NCI-H1048 (cell line): ENCODE measurements around the gene MRC2.

Experiments
- DNase-seq: peaks from one replicate; lab custom pipeline; 2025; lab: John Stamatoyannopoulos, UW

Gene MRC2

GRCh38 chr17:62661337-62661736 lies 33.9 kb downstream of the MRC2 start:
- no peak for DNase-seq

DNA sequence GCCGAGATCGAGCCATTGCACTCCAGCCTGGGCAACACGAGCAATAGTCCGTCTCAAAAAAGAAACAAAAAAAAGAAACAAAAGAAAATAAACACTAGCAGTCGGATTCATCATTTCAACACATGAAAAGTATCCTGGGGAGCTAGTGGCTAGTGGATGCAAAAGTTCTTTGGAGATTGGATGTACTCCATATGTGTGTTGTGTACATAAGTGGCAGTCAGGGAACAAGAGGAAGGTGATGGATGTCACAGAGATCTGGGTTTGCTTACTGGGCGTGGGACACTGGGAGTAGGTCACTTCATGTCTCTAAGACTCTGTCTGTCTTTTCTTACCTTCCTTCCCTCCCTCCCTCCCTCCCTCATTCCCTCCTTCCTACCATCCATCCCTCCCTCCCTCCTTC lies 35.4 kb downstream of the MRC2 start:
- no peak for DNase-seq

DNA sequence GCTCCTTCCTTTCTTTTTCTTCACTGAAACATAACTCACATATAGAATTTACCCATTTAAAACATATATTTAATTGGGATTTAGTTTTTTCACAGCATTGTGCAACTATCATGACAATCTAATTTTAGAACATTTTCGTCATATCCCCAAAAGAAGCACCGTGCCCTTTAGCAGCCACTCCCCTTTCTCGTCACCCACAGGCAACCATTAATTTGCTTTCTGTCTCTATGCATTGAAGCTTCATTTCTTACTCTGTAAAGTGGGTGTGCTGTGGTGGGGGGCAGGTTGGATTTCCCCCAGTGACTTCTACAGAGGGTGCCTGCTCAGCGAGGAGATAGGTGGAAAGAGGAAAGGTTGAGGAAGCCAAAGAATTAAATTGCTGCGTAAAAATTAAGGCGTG lies 35.8 kb downstream of the MRC2 start:
- DNase-seq = no peak

- no peak for DNase-seq
Observed at GRCh38 chr17:62664336-62665120, 37.1 kb downstream of the MRC2 start.

- DNase-seq = no peak
Observed at GRCh38 chr17:62665599-62665998, 38.1 kb downstream of the MRC2 start.

- no peak for DNase-seq
Observed at GRCh38 chr17:62666061-62666800, 38.8 kb downstream of the MRC2 start.

DNA sequence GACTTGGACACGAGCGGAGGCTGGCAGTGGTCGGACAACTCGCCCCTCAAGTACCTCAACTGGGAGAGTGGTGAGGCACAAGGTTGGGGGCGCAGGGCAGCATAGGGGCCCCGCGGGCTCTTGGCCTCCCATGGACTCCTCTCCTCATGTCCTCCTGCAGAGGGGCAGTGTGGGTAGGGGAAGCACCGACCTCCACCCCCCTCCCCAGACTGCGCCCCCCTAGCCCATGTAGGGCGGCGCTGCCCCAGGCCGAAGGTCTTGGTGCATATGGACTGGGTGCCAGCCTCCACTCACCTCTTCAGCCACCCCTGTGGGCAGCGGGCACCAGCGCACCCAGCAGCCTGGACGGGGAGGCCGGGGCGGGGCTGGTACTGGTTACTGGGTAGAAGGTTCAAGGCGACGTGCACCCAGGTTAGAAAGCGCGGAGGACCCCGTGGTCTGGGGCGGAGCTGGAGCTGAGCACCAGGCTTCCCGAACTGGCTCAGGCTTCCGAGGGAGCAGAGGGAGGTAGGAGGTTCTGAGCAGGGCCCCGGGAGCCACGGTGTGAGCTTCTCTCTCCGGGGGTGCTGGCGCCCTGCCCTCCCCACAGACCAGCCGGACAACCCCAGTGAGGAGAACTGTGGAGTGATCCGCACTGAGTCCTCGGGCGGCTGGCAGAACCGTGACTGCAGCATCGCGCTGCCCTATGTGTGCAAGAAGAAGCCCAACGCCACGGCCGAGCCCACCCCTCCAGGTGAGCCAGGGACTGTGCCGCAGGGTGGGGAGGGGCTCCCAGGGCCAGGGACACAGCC lies 39.5 kb downstream of the MRC2 start:
- no peak for DNase-seq

DNA sequence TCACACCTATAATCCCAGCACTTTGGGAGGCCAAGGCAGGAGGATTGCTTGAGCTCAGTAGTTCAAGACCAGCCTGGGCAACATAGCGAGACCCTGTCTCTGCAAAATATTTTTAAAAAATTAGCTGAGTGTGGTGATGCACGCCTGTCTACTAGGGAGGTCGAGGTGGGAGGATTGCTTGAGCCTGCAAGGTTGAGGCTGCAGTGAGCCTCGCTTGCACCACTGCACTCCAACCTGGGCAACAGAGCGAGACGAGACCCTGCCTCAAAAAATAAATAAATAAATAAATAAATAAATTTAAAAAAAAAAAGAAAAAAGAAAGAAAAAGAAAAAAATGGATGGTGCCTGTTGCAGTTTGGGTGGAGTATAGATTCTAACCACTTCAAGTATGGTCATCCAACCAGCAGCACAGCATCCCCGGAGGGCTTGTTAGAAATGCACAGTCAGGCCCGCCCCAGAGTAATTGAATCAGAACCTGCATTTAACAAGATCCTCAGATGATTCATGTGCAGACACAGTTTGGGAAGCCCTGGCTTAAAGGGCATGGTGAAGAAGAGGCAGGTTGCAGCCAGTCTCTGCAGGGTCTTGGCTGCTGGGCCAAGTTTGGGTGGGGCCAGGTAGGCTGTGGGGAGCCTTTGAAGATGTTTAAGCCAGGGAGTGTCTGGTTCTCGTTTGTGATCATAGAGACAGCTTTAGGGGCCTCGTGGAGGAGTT lies 40.8 kb downstream of the MRC2 start:
- DNase-seq = no peak

GRCh38 chr17:62670202-62670821 lies 42.8 kb downstream of the MRC2 start:
- DNase-seq = no peak

GRCh38 chr17:62671553-62671952 lies 44.1 kb downstream of the MRC2 start:
- DNase-seq = no peak

DNA sequence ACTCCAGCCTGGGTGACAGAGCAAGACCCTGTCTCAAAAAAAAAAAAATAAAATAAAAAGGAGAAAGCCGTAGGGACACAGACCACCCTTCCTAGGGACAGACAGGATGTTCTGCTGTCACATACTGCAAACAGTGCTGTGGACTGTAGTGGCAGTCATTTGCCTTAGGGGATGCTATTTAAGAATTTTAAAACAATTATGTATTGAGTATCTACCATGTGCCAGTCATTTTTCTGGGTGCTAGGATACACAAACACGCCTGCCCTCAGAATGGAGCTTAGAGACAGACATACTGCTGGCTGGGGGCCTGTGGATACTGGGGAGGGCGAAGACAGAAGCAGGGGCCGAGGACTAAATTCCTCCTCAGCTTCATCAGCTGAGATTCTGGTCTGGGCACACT lies 45.5 kb downstream of the MRC2 start:
- no peak for DNase-seq

- DNase-seq = no peak
Observed at GRCh38 chr17:62673614-62674362, 46.3 kb downstream of the MRC2 start.

GRCh38 chr17:62674363-62674739 lies 46.9 kb downstream of the MRC2 start:
- no peak for DNase-seq

- no peak for DNase-seq
Observed at GRCh38 chr17:62674841-62675240, 47.4 kb downstream of the MRC2 start.

DNA sequence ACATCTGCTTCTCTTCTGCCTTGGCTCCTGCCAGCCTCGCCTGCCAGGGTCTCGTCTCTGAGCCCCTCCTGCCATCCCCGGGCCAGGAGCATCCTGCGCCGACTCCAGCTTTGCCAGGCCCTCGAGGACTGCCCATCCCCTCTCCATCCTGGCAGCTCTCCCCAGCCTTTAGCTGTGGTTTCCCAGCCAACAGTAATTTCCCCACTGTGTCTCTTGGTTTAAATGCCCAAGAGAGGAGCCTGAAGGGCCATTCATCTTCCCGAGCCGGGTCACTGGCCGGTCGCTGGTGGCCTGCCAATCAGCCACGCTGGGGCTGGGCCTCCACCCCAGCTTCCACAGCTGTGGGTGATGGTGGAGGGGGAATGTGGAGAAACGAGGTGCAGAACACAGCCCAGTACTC lies 47.8 kb downstream of the MRC2 start:
- DNase-seq = no peak

DNA sequence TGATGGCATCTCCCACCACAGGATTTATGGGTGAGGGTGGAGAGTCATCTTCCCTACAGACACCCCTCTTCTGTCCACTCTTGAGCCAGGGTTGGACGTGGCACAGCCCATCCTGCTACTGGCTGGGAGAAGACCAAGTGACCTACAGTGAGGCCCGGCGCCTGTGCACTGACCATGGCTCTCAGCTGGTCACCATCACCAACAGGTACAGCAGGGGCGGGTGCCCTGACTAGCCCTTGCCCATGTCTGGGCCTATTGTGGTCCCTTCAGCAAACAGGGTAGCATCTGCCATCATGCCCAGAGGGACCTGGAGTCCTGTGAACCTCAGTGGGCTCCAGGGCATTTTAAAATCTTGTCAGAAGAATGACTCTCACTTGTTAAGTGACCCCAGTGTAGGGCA lies 48.2 kb downstream of the MRC2 start:
- DNase-seq = no peak

GRCh38 chr17:62676231-62676943 lies 48.9 kb downstream of the MRC2 start:
- no peak for DNase-seq

- DNase-seq = no peak
Observed at GRCh38 chr17:62676952-62677596, 49.6 kb downstream of the MRC2 start.

DNA sequence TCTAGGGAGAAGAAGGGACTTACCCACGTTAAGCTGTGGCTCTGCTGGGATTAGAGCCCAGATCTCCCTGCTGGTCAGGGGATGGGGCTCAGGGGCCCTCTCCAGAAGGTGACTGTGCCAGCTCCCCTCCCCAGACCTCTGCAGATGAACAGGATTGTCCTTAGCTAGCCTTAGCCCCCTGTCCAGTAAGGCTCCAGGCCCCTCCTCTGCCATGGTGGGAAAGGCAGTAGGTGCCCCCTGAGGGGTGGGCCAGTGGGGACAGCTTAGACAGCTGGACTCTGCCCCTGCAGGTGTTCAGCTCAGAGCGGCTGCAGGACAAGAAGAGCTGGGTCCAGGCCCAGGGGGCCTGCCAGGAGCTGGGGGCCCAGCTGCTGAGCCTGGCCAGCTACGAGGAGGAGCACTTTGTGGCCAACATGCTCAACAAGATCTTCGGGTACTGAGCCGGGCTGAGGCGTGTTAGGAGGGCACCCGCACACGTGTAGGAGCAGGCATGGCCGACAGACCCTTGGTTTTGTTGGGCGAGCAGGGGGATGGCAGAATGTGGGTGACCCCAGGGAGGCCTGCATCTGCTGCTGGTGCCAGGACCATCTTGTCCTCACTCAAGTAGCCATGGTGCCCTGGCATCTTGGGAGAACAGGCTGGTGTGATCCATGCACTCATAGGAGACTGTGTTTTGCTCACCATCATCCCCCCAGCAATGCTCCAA lies 50.9 kb downstream of the MRC2 start:
- DNase-seq = no peak
